ENCODE data around the gene PPP1R37.
A peak's percentile ranks its signal among the peaks of the same experiment; 100 is the strongest.

Gene PPP1R37

GRCh38 chr19:45094707-45095106 lies 1.7 kb downstream of the PPP1R37 start:
- no peak for TF ChIP-seq POLR2A (IDR thresholded peaks at IDR 0.05; ENCODE audit: low read depth, low read length)
- no peak for DNase-seq (ENCODE audit: insufficient read length, low spot score)
- FAIRE-seq: no peak

- no peak for DNase-seq (ENCODE audit: insufficient read length, low spot score)
- no peak for TF ChIP-seq POLR2A (IDR thresholded peaks at IDR 0.05; ENCODE audit: low read depth, low read length)
- no peak for FAIRE-seq
Observed at GRCh38 chr19:45095496-45096413, 2.8 kb downstream of the PPP1R37 start.

GRCh38 chr19:45096700-45097099 lies 3.7 kb downstream of the PPP1R37 start:
- FAIRE-seq (no peak), DNase-seq (ENCODE audit: insufficient read length, low spot score) (no peak)
- no peak for TF ChIP-seq POLR2A (IDR thresholded peaks at IDR 0.05; ENCODE audit: low read depth, low read length)

GRCh38 chr19:45097450-45097775 lies 4.4 kb downstream of the PPP1R37 start:
- FAIRE-seq (no peak), DNase-seq (ENCODE audit: insufficient read length, low spot score) (no peak)
- TF ChIP-seq POLR2A (IDR thresholded peaks at IDR 0.05; ENCODE audit: low read depth, low read length): no peak

GRCh38 chr19:45097776-45098520 lies 5.0 kb downstream of the PPP1R37 start:
- DNase-seq (ENCODE audit: insufficient read length, low spot score) (peak; percentile 87), FAIRE-seq (peak; percentile 94)
- no peak for TF ChIP-seq POLR2A (IDR thresholded peaks at IDR 0.05; ENCODE audit: low read depth, low read length)

- no peak for DNase-seq (ENCODE audit: insufficient read length, low spot score)
- FAIRE-seq: no peak
- TF ChIP-seq POLR2A (IDR thresholded peaks at IDR 0.05; ENCODE audit: low read depth, low read length): no peak
Observed at GRCh38 chr19:45098521-45099466, 5.8 kb downstream of the PPP1R37 start.

GRCh38 chr19:45099467-45100191 lies 6.7 kb downstream of the PPP1R37 start:
- no peak for TF ChIP-seq POLR2A (IDR thresholded peaks at IDR 0.05; ENCODE audit: low read depth, low read length)
- FAIRE-seq (no peak), DNase-seq (ENCODE audit: insufficient read length, low spot score) (no peak)

GRCh38 chr19:45100201-45100600 lies 7.2 kb downstream of the PPP1R37 start:
- TF ChIP-seq POLR2A (IDR thresholded peaks at IDR 0.05; ENCODE audit: low read depth, low read length): no peak
- FAIRE-seq (no peak), DNase-seq (ENCODE audit: insufficient read length, low spot score) (no peak)

GRCh38 chr19:45100846-45101252 lies 7.9 kb downstream of the PPP1R37 start:
- no peak for TF ChIP-seq POLR2A (IDR thresholded peaks at IDR 0.05; ENCODE audit: low read depth, low read length)

GRCh38 chr19:45101806-45102205 lies 8.8 kb downstream of the PPP1R37 start:
- DNase-seq (ENCODE audit: insufficient read length, low spot score) (no peak), FAIRE-seq (no peak)
- TF ChIP-seq POLR2A (IDR thresholded peaks at IDR 0.05; ENCODE audit: low read depth, low read length): no peak

More at GRCh38 chr19:45100846-45101252, 7.9 kb downstream of the PPP1R37 start:
- DNase-seq (ENCODE audit: insufficient read length, low spot score) (no peak), FAIRE-seq (no peak)

- no peak for FAIRE-seq
- TF ChIP-seq POLR2A (IDR thresholded peaks at IDR 0.05; ENCODE audit: low read depth, low read length): no peak
- no peak for DNase-seq (ENCODE audit: insufficient read length, low spot score)
Observed at GRCh38 chr19:45102481-45102880, 9.5 kb downstream of the PPP1R37 start.

GRCh38 chr19:45103156-45103507 lies 10.2 kb downstream of the PPP1R37 start:
- no peak for DNase-seq (ENCODE audit: insufficient read length, low spot score)
- no peak for TF ChIP-seq POLR2A (IDR thresholded peaks at IDR 0.05; ENCODE audit: low read depth, low read length)
- FAIRE-seq: no peak

Data from H54 (cell line).